Common myeloid progenitor, CD34-positive (primary cell): ENCODE measurements around the gene TSPAN5.

Experiments used
- CTCF ChIA-PET: fragments of 350-600 bp; sonication (Branson Sonifier 250); formaldehyde crosslinking; loops from one replicate; lab custom pipeline; 2021; ENCODE audit warnings: antibody characterized with exemption; lab: Charles Lee
- POLR2A ChIA-PET: fragments of 350-600 bp; sonication (Branson Sonifier 250); formaldehyde crosslinking; loops from one replicate; lab custom pipeline; 2021; ENCODE audit warnings: antibody characterized with exemption; lab: Charles Lee
- DNase-seq, 3 donors: peaks; one replicate each; pipeline versions ENCODE4 v3.0.0 to v3.0.0-alpha.2; 2013
- H3K27ac ChIP-seq, 2 experiments: 1 replicate in 1 of 2; 2 replicates in 1 of 2; pipeline ENCODE4 v1.7.0; 2013; ENCODE audit warnings: inconsistent platforms in 2 of 2, low read length in 2 of 2, mild to moderate bottlenecking in 2 of 2, low read depth in 1 of 2, moderate library complexity in 1 of 2; ENCODE audit not compliant: severe bottlenecking in 2 of 2, insufficient read depth in 1 of 2, poor library complexity in 1 of 2
- H3K27me3 ChIP-seq, 5 experiments: replicated peaks in 2 of 5; 1 replicate in 3 of 5; 2 replicates in 2 of 5; pipeline versions ENCODE4 v1.6.1 to v1.7.0; 2013; ENCODE audit warnings: low read length in 4 of 5, mild to moderate bottlenecking in 2 of 5, moderate library complexity in 2 of 5, inconsistent platforms in 1 of 5; ENCODE audit not compliant: insufficient read depth in 5 of 5, control insufficient read depth in 4 of 5
- H3K36me3 ChIP-seq, 4 experiments: 1 replicate in 2 of 4; 2 replicates in 2 of 4; pipeline versions ENCODE4 v1.6.1 to v1.7.0; 2013; ENCODE audit warnings: low read length in 3 of 4, control low read depth in 1 of 4, mild to moderate bottlenecking in 1 of 4; ENCODE audit not compliant: control insufficient read depth in 4 of 4, insufficient read depth in 4 of 4
- H3K4me1 ChIP-seq, 4 experiments: 1 replicate in 3 of 4; 2 replicates in 1 of 4; pipeline versions ENCODE4 v1.6.1 to v1.7.1; 2013; ENCODE audit warnings: low read length in 3 of 4, mild to moderate bottlenecking in 3 of 4, control low read depth in 1 of 4, inconsistent platforms in 1 of 4, moderate library complexity in 1 of 4; ENCODE audit not compliant: control insufficient read depth in 4 of 4, insufficient read depth in 4 of 4; ENCODE audit errors: control extremely low read depth in 1 of 4
- H3K4me3 ChIP-seq, 7 experiments: 1 replicate in 4 of 7; 2 replicates in 3 of 7; pipeline versions ENCODE4 v1.5.1 to v1.7.0; 2013; ENCODE audit warnings: mild to moderate bottlenecking in 7 of 7, low read length in 6 of 7, moderate library complexity in 6 of 7, inconsistent platforms in 2 of 7, low read depth in 2 of 7, control low read depth in 1 of 7; ENCODE audit not compliant: insufficient read depth in 4 of 7, control insufficient read depth in 1 of 7; ENCODE audit errors: extremely low read depth in 1 of 7
- H3K9me3 ChIP-seq, 5 experiments: 1 replicate in 4 of 5; 2 replicates in 1 of 5; pipeline versions ENCODE4 v1.6.1 to v1.7.1; 2013; ENCODE audit warnings: low read length in 4 of 5, mild to moderate bottlenecking in 2 of 5, inconsistent platforms in 1 of 5, low read depth in 1 of 5, moderate library complexity in 1 of 5; ENCODE audit not compliant: control insufficient read depth in 4 of 5, insufficient read depth in 2 of 5; ENCODE audit errors: control extremely low read depth in 1 of 5
- WGBS: methylation state at CpG from one replicate; pipeline ENCODE4 v1.1.5; 2013; ENCODE audit not compliant: insufficient coverage; 5-methylcytosine and 5-hydroxymethylcytosine counted together

TSPAN5 gene

GRCh38 chr4:98433691-98434090 is 224.7 kb downstream of the TSPAN5 start:
- CTCF ChIA-PET = interaction anchor here (1.1 to 1.7 kb wide), 3 partner anchors 17 to 277 kb away, joined by 3 to 5 read pairs (median 3); no protein-coding TSS in a partner anchor
- H3K4me1 ChIP-seq = peaks cover 0 to 3% (median 0%) of the 10 kb centered on the region in 4 experiments
- DNase-seq = peak in 2 of 3 donors; percentile 50 to 66
- no peaks in the 10 kb centered on the region for H3K9me3 ChIP-seq
- no CpG with 5 or more reads among the region's 1 CpG for WGBS
- no peak overlapping the region for H3K4me3 ChIP-seq
- POLR2A ChIA-PET = no interaction called here
- peaks cover 0 to 23% (median 13%) of the 10 kb centered on the region in 4 experiments for H3K36me3 ChIP-seq
- H3K27me3 ChIP-seq = no peaks in the 10 kb centered on the region
- no peak overlapping the region for H3K27ac ChIP-seq

DNA sequence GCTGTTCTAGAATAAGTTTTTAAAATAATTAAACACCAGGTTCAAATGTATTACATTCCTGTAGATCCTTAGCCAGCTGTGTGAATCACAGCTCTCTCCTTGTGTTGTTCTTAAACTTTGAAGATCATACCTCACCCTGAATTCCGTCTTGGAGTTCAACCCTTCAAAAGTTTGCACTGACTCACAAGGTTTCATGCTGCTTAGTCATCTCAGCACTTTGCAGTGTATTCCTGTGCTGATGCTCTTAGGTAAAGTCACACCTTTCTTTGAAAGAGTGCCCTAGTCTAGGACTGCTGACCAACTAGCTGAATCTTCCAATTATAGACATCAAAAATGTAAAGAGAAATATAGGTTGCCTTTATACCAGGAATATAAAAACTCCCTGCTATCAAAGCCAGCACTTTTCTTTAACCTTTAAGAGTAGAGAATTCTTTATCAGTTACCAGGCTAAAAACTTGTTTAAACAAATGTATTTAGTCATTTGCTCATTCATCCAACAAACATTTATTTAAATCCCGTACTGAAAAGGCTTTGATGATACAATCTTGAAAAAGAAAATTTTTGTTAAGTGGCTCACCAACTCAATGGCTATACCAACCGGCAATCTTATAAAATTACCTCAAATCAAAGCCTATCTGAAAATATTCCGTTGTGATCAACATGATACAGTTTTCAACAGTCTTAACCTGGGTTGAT is 227.6 kb downstream of the TSPAN5 start:
- Histone ChIP-seq H3K4me1 (peaks cover 0 to 3% (median 0%) of the 10 kb centered on the region in 4 experiments), H3K4me3 (no peak overlapping the region), H3K27me3 (no peaks in the 10 kb centered on the region), H3K27ac (no peak overlapping the region), H3K36me3 (peaks cover 0 to 13% (median 11%) of the 10 kb centered on the region in 4 experiments), H3K9me3 (peaks cover 0 to 2% (median 0%) of the 10 kb centered on the region in 5 experiments)
- no peak for DNase-seq
- 100% methylated on average over 1 of the region's 4 CpGs for whole genome bisulfite sequencing
- ChIA-PET CTCF (interaction anchor here (1.9 kb wide), 1 partner anchor 9 kb away, joined by 4 read pairs; no protein-coding TSS in a partner anchor), POLR2A (no interaction called here)

DNA sequence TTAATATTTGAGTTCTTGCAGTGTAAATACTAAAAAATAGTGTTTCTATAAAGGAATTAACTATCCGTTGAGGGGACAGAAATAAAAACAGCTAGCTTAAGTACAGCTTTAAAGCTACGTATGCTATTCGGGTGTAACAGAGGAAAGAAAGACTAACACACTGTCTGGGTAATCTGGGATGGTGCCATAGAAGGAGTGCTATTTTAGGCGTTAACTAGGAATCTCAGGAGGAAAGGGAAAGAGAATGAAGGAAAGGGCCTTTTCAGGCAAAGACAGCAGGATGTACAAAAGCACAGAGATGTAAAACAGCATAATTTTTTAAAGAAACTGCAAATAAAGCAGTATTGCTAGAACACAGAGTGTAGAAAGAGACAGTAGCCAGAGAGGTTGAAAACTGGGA is 235.4 kb downstream of the TSPAN5 start:
- no peaks in the 10 kb centered on the region for H3K27me3 ChIP-seq
- WGBS = 100% methylated on average over 4 of the region's 4 CpGs
- H3K9me3 ChIP-seq = peaks cover 0 to 8% (median 0%) of the 10 kb centered on the region in 5 experiments
- H3K27ac ChIP-seq = no peak overlapping the region
- ChIA-PET CTCF (interaction anchor here (1.2 to 1.3 kb wide), 2 partner anchors 13 to 128 kb away, joined by 3 read pairs; no protein-coding TSS in a partner anchor), POLR2A (no interaction called here)
- H3K4me1 ChIP-seq = no peaks in the 10 kb centered on the region
- H3K36me3 ChIP-seq = peaks cover 14 to 41% (median 31%) of the 10 kb centered on the region in 4 experiments
- H3K4me3 ChIP-seq = no peak overlapping the region
- no peak for DNase-seq

GRCh38 chr4:98421111-98421510 is 237.3 kb downstream of the TSPAN5 start:
- peaks cover 0 to 6% (median 0%) of the 10 kb centered on the region in 5 experiments for H3K9me3 ChIP-seq
- WGBS = 100% methylated on average over 5 of the region's 5 CpGs
- peaks cover 14 to 42% (median 35%) of the 10 kb centered on the region in 4 experiments for H3K36me3 ChIP-seq
- ChIA-PET CTCF (interaction anchor here (1.6 kb wide), 1 partner anchor 18 kb away, joined by 3 read pairs; no protein-coding TSS in a partner anchor), POLR2A (no interaction called here)
- H3K27ac ChIP-seq = no peak overlapping the region
- no peaks in the 10 kb centered on the region for H3K4me1 ChIP-seq
- no peak for DNase-seq
- H3K4me3 ChIP-seq = no peak overlapping the region
- H3K27me3 ChIP-seq = no peaks in the 10 kb centered on the region
